SK-N-SH (cell line): ENCODE measurements around the gene MYCL. TPM values are rescaled to one million over a fixed set of nuclear protein-coding genes. Genes with fewer than 3 reads are reported as not detected.

Experiments
- CTCF ChIA-PET: fragments of 300-600, 350-600 bp; formaldehyde crosslinking; extraction: SDS; loops from one replicate; lab custom pipeline; 2021; lab: Yijun Ruan, JAX
- POLR2A ChIA-PET: fragments of 350-600 bp; sonication (Branson Sonifier 250); formaldehyde crosslinking; extraction: SDS; loops from one replicate; lab custom pipeline; 2020; ENCODE audit warnings: antibody characterized with exemption, inconsistent platforms; lab: Yijun Ruan, JAX
- DNase-seq: peaks from one replicate; pipeline ENCODE4 v3.0.0; 2012
- H2AFZ ChIP-seq: fragments of 200-600 bp; sonication (generic); 2 replicates; pipeline ENCODE4 v1.8.1; 2016; ENCODE audit warnings: antibody characterized with exemption, mild to moderate bottlenecking, low read depth
- H3F3A ChIP-seq: fragments of 200-600 bp; sonication (generic); replicated peaks from 2 replicates; pipeline ENCODE3; 2016; ENCODE audit warnings: antibody characterized with exemption, mild to moderate bottlenecking; ENCODE audit not compliant: insufficient read depth
- H3K27ac ChIP-seq, 2 experiments: fragments of 200-500 bp in 1 of 2; fragments of 200-600 bp in 1 of 2; sonication (Bioruptor generic) in 1 of 2; sonication (generic), shearing (Covaris generic) in 1 of 2; 2 replicates each; pipeline versions ENCODE4 v1.5.1 to v1.6.1; 2014 to 2016; ENCODE audit warnings: low read depth in 2 of 2, inconsistent platforms in 1 of 2, low read length in 1 of 2, mild to moderate bottlenecking in 1 of 2, mixed read lengths in 1 of 2
- H3K27me3 ChIP-seq: fragments of 200-600 bp; sonication (generic), shearing (Covaris generic); 2 replicates; pipeline ENCODE4 v1.6.1; 2016; ENCODE audit warnings: mixed run types; ENCODE audit not compliant: insufficient read depth
- H3K36me3 ChIP-seq, 2 experiments: fragments of 200-500 bp in 1 of 2; fragments of 200-600 bp in 1 of 2; sonication (Bioruptor generic) in 1 of 2; sonication (generic) in 1 of 2; replicated peaks in 1 of 2; 2 replicates each; pipeline versions ENCODE3 to v1.5.1; 2014 to 2016; ENCODE audit warnings: low read length in 1 of 2, mild to moderate bottlenecking in 1 of 2; ENCODE audit not compliant: insufficient read depth in 2 of 2, control insufficient read depth in 1 of 2
- H3K4me1 ChIP-seq, 2 experiments: fragments of 200-500 bp in 1 of 2; fragments of 200-600 bp in 1 of 2; sonication (Bioruptor generic) in 1 of 2; sonication (generic), shearing (Covaris generic) in 1 of 2; 2 replicates each; pipeline versions ENCODE4 v1.5.1 to v1.6.1; 2014 to 2016; ENCODE audit warnings: low read depth in 1 of 2, low read length in 1 of 2, mixed run types in 1 of 2; ENCODE audit not compliant: insufficient read depth in 2 of 2, control insufficient read depth in 1 of 2
- H3K4me2 ChIP-seq: fragments of 200-600 bp; sonication (generic), shearing (Covaris generic); 2 replicates; pipeline ENCODE4 v1.6.1; 2017; ENCODE audit warnings: mixed run types
- H3K4me3 ChIP-seq, 2 experiments: fragments of 200-500 bp in 1 of 2; fragments of 200-600 bp in 1 of 2; sonication (Bioruptor generic) in 1 of 2; sonication (generic), shearing (Covaris generic) in 1 of 2; 2 replicates each; pipeline versions ENCODE4 v1.5.1 to v1.8.1; 2014 to 2016; ENCODE audit warnings: low read depth in 2 of 2, inconsistent platforms in 1 of 2, low read length in 1 of 2, mild to moderate bottlenecking in 1 of 2, mixed read lengths in 1 of 2, moderate library complexity in 1 of 2
- H3K79me2 ChIP-seq: fragments of 200-600 bp; sonication (generic); 2 replicates; pipeline ENCODE4 v1.8.1; 2017; ENCODE audit warnings: mild to moderate bottlenecking; ENCODE audit not compliant: insufficient read depth
- H3K9ac ChIP-seq: fragments of 200-600 bp; sonication (generic); 2 replicates; pipeline ENCODE4 v1.6.1; 2017; ENCODE audit warnings: mixed run types
- H3K9me2 ChIP-seq: fragments of 200-600 bp; sonication (generic); 2 replicates; pipeline ENCODE4 v1.6.1; 2017; ENCODE audit warnings: mixed run types
- H3K9me3 ChIP-seq: fragments of 200-600 bp; sonication (generic); 2 replicates; pipeline ENCODE4 v1.6.1; 2017; ENCODE audit warnings: mixed run types, mild to moderate bottlenecking, moderate library complexity
- H4K20me1 ChIP-seq: fragments of 200-600 bp; sonication (generic); 2 replicates; pipeline ENCODE4 v1.6.1; 2017; ENCODE audit warnings: mild to moderate bottlenecking, mixed run types; ENCODE audit not compliant: insufficient read depth
- FOXM1 ChIP-seq: IDR thresholded peaks from 2 replicates; pipeline ENCODE4 v1.4.0; 2012; ENCODE audit warnings: low read depth, mild to moderate bottlenecking
- JUND ChIP-seq: IDR thresholded peaks from 2 replicates; pipeline ENCODE4 v1.4.0; 2012
- MEF2A ChIP-seq: IDR thresholded peaks from 2 replicates; pipeline ENCODE4 v1.4.0; 2012; ENCODE audit warnings: low read depth, borderline replicate concordance
- MXI1 ChIP-seq: IDR thresholded peaks from 2 replicates; pipeline ENCODE4 v1.6.1; 2012; ENCODE audit warnings: mild to moderate bottlenecking, low read depth, low read length, improper control_type of control experiment
- NFIC ChIP-seq: IDR thresholded peaks from 2 replicates; pipeline ENCODE4 v1.4.0; 2012; ENCODE audit warnings: borderline replicate concordance
- NRF1 ChIP-seq: IDR thresholded peaks from 2 replicates; pipeline ENCODE4 v1.6.1; 2012; ENCODE audit warnings: low read depth, mild to moderate bottlenecking, low read length
- RFX5 ChIP-seq: IDR thresholded peaks from 2 replicates; pipeline ENCODE4 v1.6.1; 2012; ENCODE audit warnings: mild to moderate bottlenecking, improper control_type of control experiment, low read length
- TAF1 ChIP-seq: IDR thresholded peaks from 2 replicates; pipeline ENCODE4 v1.6.1; 2012; ENCODE audit warnings: low read depth, mild to moderate bottlenecking, low read length, moderate library complexity, borderline replicate concordance
- TEAD4 ChIP-seq: IDR thresholded peaks from 2 replicates; pipeline ENCODE4 v1.4.0; 2012; ENCODE audit warnings: mild to moderate bottlenecking, borderline replicate concordance; ENCODE audit not compliant: insufficient read depth
- whole genome bisulfite sequencing: methylation state at CpG from one replicate; pipeline ENCODE4 v1.1.6; 2017; ENCODE audit warnings: low lambda C conversion rate; 5-methylcytosine and 5-hydroxymethylcytosine counted together
- polyA plus RNA-seq, 3 experiments: library from polyadenylated mRNA; depleted of rRNA; stranded (reverse); fragments of >200 nt; gene quantifications; 2 replicates each; pipeline ENCODE4 v1.2.3, GENCODE V29; 2012
- TF ChIP-seq, protein P1 (sequence below): IDR thresholded peaks from 2 replicates; pipeline ENCODE4 v1.4.0; 2012; ENCODE audit warnings: low read depth, borderline replicate concordance
- TF ChIP-seq, protein P2 (sequence below): IDR thresholded peaks from 2 replicates; pipeline ENCODE4 v1.4.0; 2012; ENCODE audit warnings: low read depth, borderline replicate concordance
- TF ChIP-seq, protein P3 (sequence below): IDR thresholded peaks from 2 replicates; pipeline ENCODE4 v1.6.1; 2012; ENCODE audit warnings: mild to moderate bottlenecking, low read depth, low read length, moderate library complexity

Gene MYCL
- polyA plus RNA-seq, 1 of the 3 experiments (the other 2 are of a cell fraction), result 0.48 TPM

DNA sequence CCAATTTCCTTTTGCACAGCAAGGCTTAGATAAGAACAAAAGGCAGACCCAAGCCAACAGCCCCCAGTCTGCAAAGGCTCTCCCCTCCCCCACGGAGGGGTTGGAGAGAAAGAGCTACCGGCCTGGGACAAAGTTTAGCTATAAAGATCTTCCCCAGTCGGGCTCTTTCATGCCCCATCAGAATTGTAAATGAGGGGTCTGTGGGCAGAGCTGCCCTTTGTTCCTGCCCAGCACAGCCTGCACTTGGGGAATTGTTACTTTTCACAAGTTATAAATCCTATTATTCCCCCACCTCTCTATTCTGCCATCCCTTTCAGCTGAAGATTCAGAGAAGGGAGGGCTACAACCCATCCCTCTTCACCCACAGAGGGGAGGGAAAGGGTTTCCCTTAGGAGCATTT is 3.5 kb downstream of the MYCL start:
- Histone ChIP-seq H3K79me2 (no peaks in the 10 kb centered on the region), H3K4me2 (no peak overlapping the region), H3K36me3 (no peaks in the 10 kb centered on the region), H3F3A (no peaks in the 10 kb centered on the region), H3K9me3 (no peaks in the 10 kb centered on the region), H3K9me2 (no peaks in the 10 kb centered on the region), H3K27me3 (peaks cover 16% of the 10 kb centered on the region; the same call in 1 of the 2 replicates), H2AFZ (no peak overlapping the region), H3K9ac (no peak overlapping the region), H3K4me3 (no peak overlapping the region), H3K27ac (no peak overlapping the region), H3K4me1 (peaks cover 0 to 24% of the 10 kb centered on the region in 2 experiments; a peak in 1 of 4 replicates), H4K20me1 (no peaks in the 10 kb centered on the region)
- TF ChIP-seq, protein P1, sequence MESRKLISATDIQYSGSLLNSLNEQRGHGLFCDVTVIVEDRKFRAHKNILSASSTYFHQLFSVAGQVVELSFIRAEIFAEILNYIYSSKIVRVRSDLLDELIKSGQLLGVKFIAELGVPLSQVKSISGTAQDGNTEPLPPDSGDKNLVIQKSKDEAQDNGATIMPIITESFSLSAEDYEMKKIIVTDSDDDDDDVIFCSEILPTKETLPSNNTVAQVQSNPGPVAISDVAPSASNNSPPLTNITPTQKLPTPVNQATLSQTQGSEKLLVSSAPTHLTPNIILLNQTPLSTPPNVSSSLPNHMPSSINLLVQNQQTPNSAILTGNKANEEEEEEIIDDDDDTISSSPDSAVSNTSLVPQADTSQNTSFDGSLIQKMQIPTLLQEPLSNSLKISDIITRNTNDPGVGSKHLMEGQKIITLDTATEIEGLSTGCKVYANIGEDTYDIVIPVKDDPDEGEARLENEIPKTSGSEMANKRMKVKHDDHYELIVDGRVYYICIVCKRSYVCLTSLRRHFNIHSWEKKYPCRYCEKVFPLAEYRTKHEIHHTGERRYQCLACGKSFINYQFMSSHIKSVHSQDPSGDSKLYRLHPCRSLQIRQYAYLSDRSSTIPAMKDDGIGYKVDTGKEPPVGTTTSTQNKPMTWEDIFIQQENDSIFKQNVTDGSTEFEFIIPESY, result no peak
- TF ChIP-seq RFX5, result no peak
- TF ChIP-seq MXI1, result no peak
- no peak for TF ChIP-seq NRF1
- TF ChIP-seq, protein P2, sequence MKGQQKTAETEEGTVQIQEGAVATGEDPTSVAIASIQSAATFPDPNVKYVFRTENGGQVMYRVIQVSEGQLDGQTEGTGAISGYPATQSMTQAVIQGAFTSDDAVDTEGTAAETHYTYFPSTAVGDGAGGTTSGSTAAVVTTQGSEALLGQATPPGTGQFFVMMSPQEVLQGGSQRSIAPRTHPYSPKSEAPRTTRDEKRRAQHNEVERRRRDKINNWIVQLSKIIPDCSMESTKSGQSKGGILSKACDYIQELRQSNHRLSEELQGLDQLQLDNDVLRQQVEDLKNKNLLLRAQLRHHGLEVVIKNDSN, result no peak
- no peak for TF ChIP-seq TEAD4
- CTCF ChIA-PET, result interaction anchor here (1.1 to 7.1 kb wide), 5 partner anchors 11 to 134 kb away, joined by 3 to 126 read pairs (median 6); no protein-coding TSS in a partner anchor
- DNase-seq, result no peak
- POLR2A ChIA-PET, result no interaction called here
- WGBS, result 40% methylated on average over 2 of the region's 3 CpGs

DNA sequence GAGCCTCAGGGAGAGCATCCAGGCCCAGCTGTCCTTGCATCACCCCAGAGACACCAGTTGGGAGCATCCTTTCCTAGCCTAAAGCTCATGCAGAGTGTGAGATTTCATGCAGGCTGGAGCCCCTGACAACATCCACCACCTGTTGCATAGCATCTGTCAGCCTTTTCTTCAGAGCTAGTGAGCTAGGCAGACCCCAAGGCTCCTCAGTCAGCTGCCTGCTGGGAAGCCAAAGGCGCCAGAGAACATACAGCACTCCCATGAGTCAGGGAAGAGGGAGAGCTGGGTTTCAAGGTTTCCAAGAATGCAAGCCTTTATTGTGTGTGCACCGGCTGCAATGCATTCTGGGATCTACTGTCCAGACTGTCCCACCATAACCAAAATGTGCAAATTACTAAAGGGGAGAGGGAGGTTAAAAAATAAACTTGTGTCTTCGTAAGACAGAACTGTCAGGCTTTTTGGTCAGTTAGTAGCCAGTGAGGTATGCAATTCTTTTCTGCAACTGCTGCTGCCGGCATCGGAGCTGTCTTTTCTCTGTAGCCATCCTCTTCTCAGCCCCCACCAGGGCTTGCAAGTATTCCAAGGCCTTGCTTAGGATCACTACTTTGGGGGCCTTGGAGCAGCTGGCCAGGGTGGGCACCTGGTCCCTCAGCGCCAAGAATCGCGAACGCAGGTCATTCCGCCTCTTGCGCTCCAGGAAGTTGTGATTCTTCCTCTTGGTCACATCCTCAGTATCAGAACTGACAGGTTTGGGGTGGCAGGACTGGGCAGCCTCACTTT is 4.6 kb downstream of the MYCL start:
- Histone ChIP-seq H3K9me3 (no peaks in the 10 kb centered on the region), H3K4me1 (peaks cover 0 to 20% of the 10 kb centered on the region in 2 experiments; a peak in 1 of 4 replicates), H2AFZ (no peak overlapping the region; the same call in 1 of the 2 replicates), H3F3A (no peaks in the 10 kb centered on the region)
- no peak for DNase-seq
- TF ChIP-seq TAF1 (no peak), NRF1 (no peak), NFIC (no peak), FOXM1 (no peak), JUND (no peak), MEF2A (no peak)
- TF ChIP-seq, protein P3, sequence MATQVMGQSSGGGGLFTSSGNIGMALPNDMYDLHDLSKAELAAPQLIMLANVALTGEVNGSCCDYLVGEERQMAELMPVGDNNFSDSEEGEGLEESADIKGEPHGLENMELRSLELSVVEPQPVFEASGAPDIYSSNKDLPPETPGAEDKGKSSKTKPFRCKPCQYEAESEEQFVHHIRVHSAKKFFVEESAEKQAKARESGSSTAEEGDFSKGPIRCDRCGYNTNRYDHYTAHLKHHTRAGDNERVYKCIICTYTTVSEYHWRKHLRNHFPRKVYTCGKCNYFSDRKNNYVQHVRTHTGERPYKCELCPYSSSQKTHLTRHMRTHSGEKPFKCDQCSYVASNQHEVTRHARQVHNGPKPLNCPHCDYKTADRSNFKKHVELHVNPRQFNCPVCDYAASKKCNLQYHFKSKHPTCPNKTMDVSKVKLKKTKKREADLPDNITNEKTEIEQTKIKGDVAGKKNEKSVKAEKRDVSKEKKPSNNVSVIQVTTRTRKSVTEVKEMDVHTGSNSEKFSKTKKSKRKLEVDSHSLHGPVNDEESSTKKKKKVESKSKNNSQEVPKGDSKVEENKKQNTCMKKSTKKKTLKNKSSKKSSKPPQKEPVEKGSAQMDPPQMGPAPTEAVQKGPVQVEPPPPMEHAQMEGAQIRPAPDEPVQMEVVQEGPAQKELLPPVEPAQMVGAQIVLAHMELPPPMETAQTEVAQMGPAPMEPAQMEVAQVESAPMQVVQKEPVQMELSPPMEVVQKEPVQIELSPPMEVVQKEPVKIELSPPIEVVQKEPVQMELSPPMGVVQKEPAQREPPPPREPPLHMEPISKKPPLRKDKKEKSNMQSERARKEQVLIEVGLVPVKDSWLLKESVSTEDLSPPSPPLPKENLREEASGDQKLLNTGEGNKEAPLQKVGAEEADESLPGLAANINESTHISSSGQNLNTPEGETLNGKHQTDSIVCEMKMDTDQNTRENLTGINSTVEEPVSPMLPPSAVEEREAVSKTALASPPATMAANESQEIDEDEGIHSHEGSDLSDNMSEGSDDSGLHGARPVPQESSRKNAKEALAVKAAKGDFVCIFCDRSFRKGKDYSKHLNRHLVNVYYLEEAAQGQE, result no peak
- TF ChIP-seq, all 33 proteins: peak for 0
- H3K4me2 ChIP-seq, result no peak overlapping the region
- no peak overlapping the region for H3K9ac ChIP-seq
- no peaks in the 10 kb centered on the region for H4K20me1 ChIP-seq
- H3K79me2 ChIP-seq, result no peaks in the 10 kb centered on the region
- WGBS, result 86% methylated on average over 10 of the region's 11 CpGs
- CTCF ChIA-PET, result interaction anchor here (1.6 to 7.1 kb wide), 3 partner anchors 9 to 78 kb away, joined by 4 to 126 read pairs (median 8); no protein-coding TSS in a partner anchor
- no peak overlapping the region; a peak in 1 of 4 replicates for H3K4me3 ChIP-seq
- no peaks in the 10 kb centered on the region for H3K36me3 ChIP-seq
- POLR2A ChIA-PET, result no interaction called here
- peaks cover 8% of the 10 kb centered on the region; the same call in 1 of the 2 replicates for H3K27me3 ChIP-seq
- no peak overlapping the region for H3K27ac ChIP-seq
- H3K9me2 ChIP-seq, result no peaks in the 10 kb centered on the region
